Measurements from ENCODE around the gene PSMC3IP. TPM values are rescaled to one million over a fixed set of nuclear protein-coding genes. Genes with fewer than 3 reads are reported as not detected.
A peak's percentile ranks its signal among the peaks of the same experiment; 100 is the strongest.

PSMC3IP gene
- total RNA-seq, 1 donor from 2014 or later: 3.1 TPM

GRCh38 chr17:42590886-42591285, 13.4 kb upstream of the PSMC3IP start:
- ATAC-seq (no peak), DNase-seq (no peak)
- intact Hi-C loops (cut with micrococcal nuclease): no loop called here

GRCh38 chr17:42586514-42587230, 9.1 kb upstream of the PSMC3IP start:
- DNase-seq: no peak
- intact Hi-C loops (cut with micrococcal nuclease): no loop called here
- ATAC-seq: no peak

GRCh38 chr17:42585353-42585752, 7.8 kb upstream of the PSMC3IP start:
- no peak for DNase-seq
- ATAC-seq: peak; percentile 59
- intact Hi-C loops (cut with micrococcal nuclease): no loop called here

GRCh38 chr17:42584880-42585279, 7.4 kb upstream of the PSMC3IP start:
- DNase-seq (no peak), ATAC-seq (no peak)
- intact Hi-C loops (cut with micrococcal nuclease): no loop called here

GRCh38 chr17:42581744-42582270, 4.3 kb upstream of the PSMC3IP start:
- intact Hi-C loops (cut with micrococcal nuclease): no loop called here
- DNase-seq (no peak), ATAC-seq (no peak)

- ATAC-seq (no peak), DNase-seq (no peak)
- intact Hi-C loops (cut with micrococcal nuclease): no loop called here
Observed at GRCh38 chr17:42579794-42580551, 2.4 kb upstream of the PSMC3IP start.

- intact Hi-C loops (cut with micrococcal nuclease): no loop called here
- DNase-seq (peak; percentile 82), ATAC-seq (peak; percentile 81)
Observed at GRCh38 chr17:42578282-42578869, 847 bp upstream of the PSMC3IP start.

GRCh38 chr17:42577140-42577531, 393 bp downstream of the PSMC3IP start:
- no peak for ATAC-seq
- DNase-seq: no peak
- intact Hi-C loops (cut with micrococcal nuclease): no loop called here

GRCh38 chr17:42574463-42574862, 3.1 kb downstream of the PSMC3IP start:
- ATAC-seq (no peak), DNase-seq (no peak)
- intact Hi-C loops (cut with micrococcal nuclease): no loop called here

GRCh38 chr17:42573095-42573494, 4.4 kb downstream of the PSMC3IP start:
- ATAC-seq: no peak
- intact Hi-C loops (cut with micrococcal nuclease): no loop called here
- no peak for DNase-seq

GRCh38 chr17:42571435-42572225, 5.9 kb downstream of the PSMC3IP start:
- DNase-seq (no peak), ATAC-seq (no peak)
- intact Hi-C loops (cut with micrococcal nuclease): no loop called here

- intact Hi-C loops (cut with micrococcal nuclease): no loop called here
- no peak for DNase-seq
- no peak for ATAC-seq
Observed at GRCh38 chr17:42568341-42569111, 9.0 kb downstream of the PSMC3IP start.

- intact Hi-C loops (cut with micrococcal nuclease): no loop called here
- ATAC-seq (peak; percentile 85), DNase-seq (peak; percentile 99)
Observed at GRCh38 chr17:42566883-42567573, 10.5 kb downstream of the PSMC3IP start, which contains the start of gene MLX. MLX (plus strand) TSS chr17:42567100; CDS start chr17:42567125, 25 bp downstream.

- DNase-seq (no peak), ATAC-seq (no peak)
- intact Hi-C loops (cut with micrococcal nuclease): no loop called here
Observed at GRCh38 chr17:42566215-42566882, 11.2 kb downstream of the PSMC3IP start.

GRCh38 chr17:42565523-42566214, 11.9 kb downstream of the PSMC3IP start:
- DNase-seq: peak; percentile 32

GRCh38 chr17:42564815-42565522, 12.6 kb downstream of the PSMC3IP start:
- DNase-seq (peak; percentile 23), ATAC-seq (no peak)
- intact Hi-C loops (cut with micrococcal nuclease): no loop called here

More at GRCh38 chr17:42565523-42566214, 11.9 kb downstream of the PSMC3IP start:
- no peak for ATAC-seq
- intact Hi-C loops (cut with micrococcal nuclease): no loop called here

Measured in left ventricle myocardium superior (tissue), 1 donor.